ENCODE results near the gene SERPINA6. TPM values are rescaled to one million over a fixed set of nuclear protein-coding genes. Genes with fewer than 3 reads are reported as not detected.

SERPINA6 gene
- total RNA-seq, 1 experiment from 2014 or later = not detected

GRCh38 chr14:94357166-94357565, 34.0 kb upstream of the SERPINA6 start:
- RAD21 ChIA-PET (ENCODE audit: low non-redundant PET in 1 of 2, low total read pairs in 2 of 2, uncharacterized antibody in 2 of 2, unreplicated experiment in 2 of 2) = no interaction called here
- Histone ChIP-seq H3K36me3 (ENCODE audit: control insufficient read depth in 1 of 2, insufficient read depth in 2 of 2, low read length in 2 of 2) (no peaks in the 10 kb centered on the region), H3K4me1 (ENCODE audit: control insufficient read depth in 1 of 2, insufficient read depth in 2 of 2, low read length in 2 of 2) (peaks cover 0 to 13% of the 10 kb centered on the region in 2 experiments; a peak in 2 of 4 replicates), H3K4me3 (replicated peaks in 1 of 2; ENCODE audit: low read depth in 1 of 2, low read length in 2 of 2) (no peak overlapping the region), H3K79me2 (ENCODE audit: insufficient read depth, low read length) (no peaks in the 10 kb centered on the region), H3K9me2 (ENCODE audit: insufficient read depth) (no peaks in the 10 kb centered on the region), H4K20me1 (ENCODE audit: insufficient read depth) (no peaks in the 10 kb centered on the region), H3K27me3 (ENCODE audit: insufficient read depth, low read length) (no peaks in the 10 kb centered on the region), H3K4me2 (ENCODE audit: low read length) (no peak overlapping the region), H3K27ac (ENCODE audit: low read depth, low read length) (no peak overlapping the region), H2AFZ (ENCODE audit: low read depth, low read length, poor library complexity, severe bottlenecking) (no peak overlapping the region), H3K9me3 (ENCODE audit: control insufficient read depth in 1 of 2, insufficient read depth in 1 of 2, low read depth in 1 of 2, low read length in 2 of 2) (no peaks in the 10 kb centered on the region), H3K9ac (ENCODE audit: low read length) (no peak overlapping the region)
- ATAC-seq (no peak), DNase-seq (ENCODE audit: low read depth, low spot score) (no peak)
- intact Hi-C loops (cut with micrococcal nuclease) = no loop called here
- CTCF ChIA-PET = no interaction called here
- no peak for TF ChIP-seq SRF (IDR thresholded peaks at IDR 0.05; ENCODE audit: low read depth)
- no peak for TF ChIP-seq YY1 (IDR thresholded peaks at IDR 0.05; ENCODE audit: extremely low read depth, insufficient replicate concordance, low read depth, low read length)
- TF ChIP-seq ATF3 (IDR thresholded peaks at IDR 0.05) = no peak
- TF ChIP-seq MAX (IDR thresholded peaks at IDR 0.05) = no peak
- no peak for TF ChIP-seq JUND (IDR thresholded peaks at IDR 0.05)
- TF ChIP-seq ZBTB33 (IDR thresholded peaks at IDR 0.05; ENCODE audit: extremely low read depth, insufficient replicate concordance, low read length) = no peak
- TF ChIP-seq POLR2A (IDR thresholded peaks at IDR 0.05; ENCODE audit: borderline replicate concordance, extremely low read depth, insufficient read depth, insufficient read length) = no peak
- TF ChIP-seq TCF7L2 (IDR thresholded peaks at IDR 0.05; ENCODE audit: borderline replicate concordance, extremely low read depth, insufficient read depth, insufficient read length) = no peak
- no peak for TF ChIP-seq CBX3 (IDR thresholded peaks at IDR 0.05; ENCODE audit: low read depth)
- no peak for TF ChIP-seq ELF1 (IDR thresholded peaks at IDR 0.05; ENCODE audit: borderline replicate concordance, low read depth)
- TF ChIP-seq RAD21 (IDR thresholded peaks at IDR 0.05; ENCODE audit: low read depth) = no peak
- no peak for TF ChIP-seq SP1 (IDR thresholded peaks at IDR 0.05; ENCODE audit: low read depth)
- TF ChIP-seq ZFX (IDR thresholded peaks at IDR 0.05) = no peak
- TF ChIP-seq EZH2phosphoT487 (IDR thresholded peaks at IDR 0.05; ENCODE audit: borderline replicate concordance) = no peak
- TF ChIP-seq CEBPB (IDR thresholded peaks at IDR 0.05; ENCODE audit: low read depth) = no peak
- TF ChIP-seq POLR2AphosphoS5 (IDR thresholded peaks at IDR 0.05; ENCODE audit: low read depth, low read length) = no peak
- no peak for TF ChIP-seq REST (IDR thresholded peaks at IDR 0.05; ENCODE audit: low read depth)
- no peak for TF ChIP-seq SIN3A (IDR thresholded peaks at IDR 0.05; ENCODE audit: low read depth)
- TF ChIP-seq CTCF (IDR thresholded peaks at IDR 0.05 in 2 of 3, conservative IDR thresholded peaks at IDR 0.05 in 1 of 3; ENCODE audit: borderline replicate concordance in 1 of 3, insufficient read depth in 1 of 3, low read depth in 2 of 3, low read length in 2 of 3) = no peak
- BruUV-seq (replicated peaks) = no TSS peak
- POLR2A ChIA-PET = no interaction called here

Data from HCT116 (cell line).